Kidney (tissue), 14 donors: ENCODE measurements around the gene DFFB. TPM values are rescaled to one million over a fixed set of nuclear protein-coding genes. Genes with fewer than 3 reads are reported as not detected.

ENCODE experiments used
- DNase-seq, 5 donors: peaks; one replicate each; pipeline ENCODE4 v3.0.0-alpha.2; 2013 to 2020
- FAIRE-seq: peaks from 2 replicates; lab custom pipeline; 2012; peaks lifted over from hg19 to GRCh38; lab: Jason Lieb, UNC
- H3K27ac ChIP-seq, 2 donors: one replicate each; pipeline ENCODE4 v1.7.0; 2013; ENCODE audit warnings: low read depth in 2 of 2, low read length in 2 of 2, inconsistent platforms in 1 of 2
- H3K27me3 ChIP-seq: one replicate; pipeline ENCODE4 v1.7.1; 2013; ENCODE audit warnings: low read length, inconsistent platforms; ENCODE audit not compliant: control insufficient read depth, insufficient read depth
- H3K36me3 ChIP-seq, 3 donors: one replicate each; pipeline versions ENCODE4 v1.7.0 to v1.7.1; 2013; ENCODE audit warnings: low read length in 3 of 3, control low read depth in 1 of 3, inconsistent platforms in 1 of 3; ENCODE audit not compliant: insufficient read depth in 3 of 3, control insufficient read depth in 2 of 3
- H3K4me1 ChIP-seq, 3 donors: one replicate each; pipeline versions ENCODE4 v1.7.0 to v1.7.1; 2013; ENCODE audit warnings: low read length in 3 of 3, inconsistent platforms in 1 of 3, low read depth in 1 of 3; ENCODE audit not compliant: control insufficient read depth in 2 of 3, insufficient read depth in 2 of 3
- H3K4me3 ChIP-seq, 3 donors: one replicate each; pipeline versions ENCODE4 v1.7.0 to v1.8.1; 2013; ENCODE audit warnings: low read length in 3 of 3, control low read depth in 1 of 3, inconsistent platforms in 1 of 3
- H3K9ac ChIP-seq, 3 donors: one replicate each; pipeline versions ENCODE4 v1.7.0 to v1.7.1; 2013; ENCODE audit warnings: low read length in 3 of 3, control low read depth in 1 of 3, inconsistent platforms in 1 of 3
- H3K9me3 ChIP-seq, 3 donors: one replicate each; pipeline versions ENCODE4 v1.7.0 to v1.7.1; 2013; ENCODE audit warnings: low read length in 3 of 3, control low read depth in 1 of 3, inconsistent platforms in 1 of 3; ENCODE audit not compliant: control insufficient read depth in 2 of 3, insufficient read depth in 1 of 3
- intact Hi-C: fragments of 100-400 bp; cut with DNase I; formaldehyde crosslinking; loops from one replicate; pipeline ENCODE4 v1.11.1; 2022
- polyA plus RNA-seq: library from polyadenylated mRNA; stranded (reverse); fragments of 350-450 nt; fragmentation: Illumina TruSeq; extraction: RNeasy Lipid Tissue Mini Kit (QIAGEN cat#74804); gene quantifications from one replicate; pipeline ENCODE4 v1.2.3, GENCODE V29; 2014; ENCODE audit warnings: low read depth, low replicate concordance; ENCODE audit not compliant: insufficient read depth
- total RNA-seq: library from RNA; stranded (reverse); fragmentation: NEBNext Ultra II Directional; extraction: Animal tissue kit (Norgen Biotek cat#: 25700); gene quantifications from one replicate; pipeline ENCODE4 v1.2.1, GENCODE V29; 2021
- TF ChIP-seq, protein P1 (sequence below): IDR thresholded peaks from 3 replicates; pipeline ENCODE4 v1.5.1; 2012; ENCODE audit warnings: mild to moderate bottlenecking, moderate library complexity, borderline replicate concordance; ENCODE audit not compliant: insufficient read depth; ENCODE audit errors: extremely low read depth
- donor health status: control.
- donor health status: control.
- donor health status: control.
- donor health status: control.
- donor health status: control.
- donor health status: DM: yes; HTN: yes; CAD: no.
- donor health status: Normal renal cell carcinoma (clear cell type).

Gene DFFB
- total and polyA plus RNA-seq, 2 donors from 2014 or later, result 5.6 to 8.2 TPM

DNA sequence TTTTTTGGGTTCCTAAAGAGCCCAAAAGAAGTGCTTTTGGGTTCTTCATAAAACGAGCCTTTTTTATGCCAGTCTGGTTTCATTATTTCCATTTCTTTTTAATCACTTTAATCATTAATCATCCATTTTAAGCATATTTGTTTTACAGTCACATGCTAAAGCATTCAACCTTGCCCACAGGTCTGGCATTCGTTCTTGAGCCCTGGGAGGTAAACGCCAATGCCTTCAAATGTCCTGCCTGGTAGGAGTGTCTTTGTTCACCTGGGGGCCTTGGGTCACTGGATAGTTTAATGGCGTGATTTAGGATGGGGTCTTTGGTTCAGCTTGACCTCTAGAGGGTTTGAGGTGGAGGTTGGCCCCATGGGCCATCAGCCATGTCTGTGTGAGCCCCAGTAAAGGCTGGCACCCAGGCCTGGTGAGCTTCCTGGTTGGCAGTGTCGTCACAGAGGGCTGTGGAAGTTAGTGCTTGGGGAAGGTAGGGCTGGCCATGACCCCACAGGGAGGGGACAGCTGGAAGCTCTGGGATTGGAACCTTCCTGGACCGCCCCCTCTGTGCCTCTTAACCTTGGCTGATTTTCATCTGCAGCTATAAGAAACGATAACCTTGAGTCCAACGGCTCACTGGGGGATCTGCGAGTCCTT is 22.6 kb downstream of the DFFB start:
- intact Hi-C loops, result no loop called here
- TF ChIP-seq, protein P1, sequence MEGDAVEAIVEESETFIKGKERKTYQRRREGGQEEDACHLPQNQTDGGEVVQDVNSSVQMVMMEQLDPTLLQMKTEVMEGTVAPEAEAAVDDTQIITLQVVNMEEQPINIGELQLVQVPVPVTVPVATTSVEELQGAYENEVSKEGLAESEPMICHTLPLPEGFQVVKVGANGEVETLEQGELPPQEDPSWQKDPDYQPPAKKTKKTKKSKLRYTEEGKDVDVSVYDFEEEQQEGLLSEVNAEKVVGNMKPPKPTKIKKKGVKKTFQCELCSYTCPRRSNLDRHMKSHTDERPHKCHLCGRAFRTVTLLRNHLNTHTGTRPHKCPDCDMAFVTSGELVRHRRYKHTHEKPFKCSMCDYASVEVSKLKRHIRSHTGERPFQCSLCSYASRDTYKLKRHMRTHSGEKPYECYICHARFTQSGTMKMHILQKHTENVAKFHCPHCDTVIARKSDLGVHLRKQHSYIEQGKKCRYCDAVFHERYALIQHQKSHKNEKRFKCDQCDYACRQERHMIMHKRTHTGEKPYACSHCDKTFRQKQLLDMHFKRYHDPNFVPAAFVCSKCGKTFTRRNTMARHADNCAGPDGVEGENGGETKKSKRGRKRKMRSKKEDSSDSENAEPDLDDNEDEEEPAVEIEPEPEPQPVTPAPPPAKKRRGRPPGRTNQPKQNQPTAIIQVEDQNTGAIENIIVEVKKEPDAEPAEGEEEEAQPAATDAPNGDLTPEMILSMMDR, result no peak
- Histone ChIP-seq H3K9ac (no peak overlapping the region), H3K27me3 (no peaks in the 10 kb centered on the region), H3K9me3 (peaks cover 0 to 11% (median 3%) of the 10 kb centered on the region in 3 donors), H3K4me1 (peaks cover 0 to 3% (median 0%) of the 10 kb centered on the region in 3 donors), H3K36me3 (peaks cover 3 to 20% (median 11%) of the 10 kb centered on the region in 3 donors), H3K4me3 (no peak overlapping the region), H3K27ac (peak overlapping the region; percentile 65 to 85)
- FAIRE-seq (no peak), DNase-seq (no peak)

DNA sequence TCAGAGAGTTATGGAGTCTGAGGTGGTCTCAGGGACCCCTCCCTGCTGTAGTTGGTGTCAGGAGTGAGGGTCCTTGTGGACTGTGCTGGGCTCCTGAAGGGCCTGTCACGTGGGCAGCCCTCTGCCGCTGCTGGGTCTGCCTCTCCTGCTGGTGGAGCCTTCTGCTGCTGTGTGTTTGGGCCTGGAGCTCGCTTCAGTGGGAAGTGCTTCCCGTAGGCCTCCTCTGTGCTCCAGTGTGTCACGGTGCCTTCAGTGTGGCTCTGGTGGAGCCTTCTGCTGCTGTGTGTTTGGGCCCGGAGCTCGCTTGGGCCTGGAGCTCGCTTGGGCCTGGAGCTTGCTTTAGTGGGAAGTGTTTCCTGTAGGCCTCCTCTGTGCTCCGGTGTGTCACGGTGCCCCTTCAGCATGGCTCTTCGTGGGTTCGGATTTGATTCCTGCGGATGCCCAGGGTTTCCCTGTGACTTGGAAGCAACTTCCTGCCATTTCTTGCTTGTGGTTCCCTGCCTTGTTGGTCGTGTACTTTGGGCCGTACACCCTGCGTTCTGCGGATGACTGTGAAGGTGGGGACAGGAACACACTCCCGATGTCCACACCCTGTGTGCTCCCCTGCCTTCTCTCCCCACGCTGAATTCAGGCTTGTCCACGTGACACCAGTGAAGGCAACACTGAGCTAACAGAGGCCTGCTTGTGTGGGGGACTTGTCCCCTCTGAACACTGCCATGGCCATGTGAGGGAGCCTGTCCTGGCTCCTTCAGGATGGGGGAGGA is 23.3 kb downstream of the DFFB start:
- H3K4me1 ChIP-seq, result peaks cover 0 to 3% (median 0%) of the 10 kb centered on the region in 3 donors
- peak in 1 of 5 donors; percentile 61 for DNase-seq
- TF ChIP-seq, protein P1, result no peak
- no peak overlapping the region for H3K9ac ChIP-seq
- peaks cover 0 to 11% (median 3%) of the 10 kb centered on the region in 3 donors for H3K9me3 ChIP-seq
- H3K27ac ChIP-seq, result peak overlapping the region; percentile 65 to 85
- H3K4me3 ChIP-seq, result no peak overlapping the region
- no peaks in the 10 kb centered on the region for H3K27me3 ChIP-seq
- intact Hi-C loops, result no loop called here
- peaks cover 3 to 18% (median 8%) of the 10 kb centered on the region in 3 donors for H3K36me3 ChIP-seq
- FAIRE-seq, result no peak

DNA sequence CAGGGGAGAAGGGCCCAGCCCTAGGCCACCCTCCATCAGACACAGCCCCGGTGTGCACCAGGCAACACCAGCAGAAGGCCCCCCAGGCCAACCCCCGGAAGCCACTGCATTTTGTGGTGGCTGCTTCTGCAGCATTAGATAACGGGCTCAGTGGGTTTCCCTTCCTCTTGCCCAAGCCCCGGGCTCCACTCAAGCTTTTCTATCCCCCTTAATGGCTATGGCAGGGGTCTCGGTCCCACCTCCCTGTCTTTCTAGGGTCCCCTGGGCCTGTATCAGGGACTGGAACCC is 23.9 kb downstream of the DFFB start:
- TF ChIP-seq, protein P1, result no peak
- no peak overlapping the region for H3K9ac ChIP-seq
- H3K4me3 ChIP-seq, result no peak overlapping the region
- H3K27me3 ChIP-seq, result no peaks in the 10 kb centered on the region
- peaks cover 0 to 11% (median 3%) of the 10 kb centered on the region in 3 donors for H3K9me3 ChIP-seq
- DNase-seq (no peak), FAIRE-seq (no peak)
- intact Hi-C loops, result no loop called here
- H3K27ac ChIP-seq, result no peak overlapping the region
- H3K36me3 ChIP-seq, result peaks cover 3 to 16% (median 8%) of the 10 kb centered on the region in 3 donors
- H3K4me1 ChIP-seq, result peaks cover 0 to 3% (median 0%) of the 10 kb centered on the region in 3 donors
